PC-3 (cell line): Measurements from ENCODE around the gene SSBP2.

ENCODE experiments used
- EZH2 ChIP-seq: fragments of 300-600 bp; sonication (generic); IDR thresholded peaks from one replicate; pipeline ENCODE4 v1.6.1; 2017; ENCODE audit warnings: antibody characterized with exemption, mild to moderate bottlenecking, low read length; ENCODE audit not compliant: unreplicated experiment
- TF ChIP-seq, protein P1 (sequence below): fragments of 300-600 bp; sonication (generic); conservative IDR thresholded peaks from 2 replicates; pipeline ENCODE4 v1.5.1; 2017; ENCODE audit warnings: antibody characterized with exemption, low read depth, mild to moderate bottlenecking, low read length

DNA sequence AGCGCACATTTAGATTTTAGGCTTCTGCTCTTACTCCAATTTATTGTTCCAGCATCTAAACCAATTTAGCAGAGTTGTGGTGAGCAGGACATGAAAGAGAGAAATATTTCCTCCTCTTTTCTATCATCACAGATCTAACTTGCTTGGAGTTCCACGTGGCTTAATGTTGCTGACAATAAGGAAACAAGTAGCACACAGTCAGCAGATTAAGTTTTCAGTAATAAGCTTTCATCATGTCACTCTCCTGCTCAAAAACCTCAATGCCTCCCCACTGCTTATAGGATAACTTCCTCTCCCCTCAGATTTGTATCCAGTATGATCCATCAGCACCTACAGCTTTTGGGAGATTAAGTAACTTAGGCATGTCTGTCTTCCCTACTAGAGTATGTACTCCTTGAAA lies 10.4 kb upstream of the SSBP2 start:
- TF ChIP-seq, protein P1, sequence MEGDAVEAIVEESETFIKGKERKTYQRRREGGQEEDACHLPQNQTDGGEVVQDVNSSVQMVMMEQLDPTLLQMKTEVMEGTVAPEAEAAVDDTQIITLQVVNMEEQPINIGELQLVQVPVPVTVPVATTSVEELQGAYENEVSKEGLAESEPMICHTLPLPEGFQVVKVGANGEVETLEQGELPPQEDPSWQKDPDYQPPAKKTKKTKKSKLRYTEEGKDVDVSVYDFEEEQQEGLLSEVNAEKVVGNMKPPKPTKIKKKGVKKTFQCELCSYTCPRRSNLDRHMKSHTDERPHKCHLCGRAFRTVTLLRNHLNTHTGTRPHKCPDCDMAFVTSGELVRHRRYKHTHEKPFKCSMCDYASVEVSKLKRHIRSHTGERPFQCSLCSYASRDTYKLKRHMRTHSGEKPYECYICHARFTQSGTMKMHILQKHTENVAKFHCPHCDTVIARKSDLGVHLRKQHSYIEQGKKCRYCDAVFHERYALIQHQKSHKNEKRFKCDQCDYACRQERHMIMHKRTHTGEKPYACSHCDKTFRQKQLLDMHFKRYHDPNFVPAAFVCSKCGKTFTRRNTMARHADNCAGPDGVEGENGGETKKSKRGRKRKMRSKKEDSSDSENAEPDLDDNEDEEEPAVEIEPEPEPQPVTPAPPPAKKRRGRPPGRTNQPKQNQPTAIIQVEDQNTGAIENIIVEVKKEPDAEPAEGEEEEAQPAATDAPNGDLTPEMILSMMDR: no peak
- TF ChIP-seq EZH2: no peak
